HG02623 (cell line): ENCODE measurements around the gene COL4A1.

Experiments
- ATAC-seq: cut with Tn5 transposase; IDR thresholded peaks from one replicate; pipeline ENCODE4 v1.9.1; 2021; ENCODE audit warnings: moderate library complexity; ENCODE audit not compliant: unreplicated experiment

The COL4A1 gene

DNA sequence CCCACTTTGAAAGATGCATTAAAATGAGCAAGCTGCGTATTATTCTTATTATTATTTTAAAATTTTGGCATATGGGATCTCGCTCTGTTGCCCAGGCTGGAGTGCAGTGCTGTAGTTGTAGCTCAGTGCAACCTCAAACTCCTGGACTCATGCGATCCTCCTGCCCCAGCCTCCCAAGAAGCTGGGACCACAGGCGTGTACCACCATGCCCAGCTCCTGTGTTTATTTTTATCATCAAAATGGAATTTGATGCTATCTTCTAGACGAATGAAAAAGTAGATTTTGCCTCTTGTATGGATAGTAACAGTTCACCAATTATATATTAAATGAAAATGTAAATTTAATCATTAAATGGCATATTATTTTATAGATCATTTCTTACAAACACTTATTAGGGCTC lies 43.6 kb downstream of the COL4A1 start:
- no peak for ATAC-seq

- no peak for ATAC-seq
Observed at GRCh38 chr13:110262508-110263291, 44.3 kb downstream of the COL4A1 start.

DNA sequence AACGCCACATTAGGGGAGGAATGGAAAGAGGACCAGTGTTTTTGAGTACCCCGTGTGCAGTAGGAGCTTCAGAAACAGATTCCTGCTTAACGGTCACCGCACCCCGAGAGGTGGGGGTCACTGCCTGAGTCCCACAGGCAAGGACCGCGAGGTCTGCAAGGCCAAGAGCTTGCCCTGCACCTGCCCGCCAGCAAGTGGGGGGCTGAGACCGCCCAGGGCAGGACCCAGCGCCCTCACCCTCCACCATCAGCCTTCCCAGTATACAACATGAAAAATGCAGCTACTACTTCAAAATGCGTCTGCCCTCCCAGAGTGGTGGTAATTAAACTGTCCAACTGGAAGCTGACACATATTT lies 44.9 kb downstream of the COL4A1 start:
- ATAC-seq, result no peak

- no peak for ATAC-seq
Observed at GRCh38 chr13:110261166-110262081, 45.5 kb downstream of the COL4A1 start.

GRCh38 chr13:110259651-110260050 lies 47.3 kb downstream of the COL4A1 start:
- no peak for ATAC-seq

DNA sequence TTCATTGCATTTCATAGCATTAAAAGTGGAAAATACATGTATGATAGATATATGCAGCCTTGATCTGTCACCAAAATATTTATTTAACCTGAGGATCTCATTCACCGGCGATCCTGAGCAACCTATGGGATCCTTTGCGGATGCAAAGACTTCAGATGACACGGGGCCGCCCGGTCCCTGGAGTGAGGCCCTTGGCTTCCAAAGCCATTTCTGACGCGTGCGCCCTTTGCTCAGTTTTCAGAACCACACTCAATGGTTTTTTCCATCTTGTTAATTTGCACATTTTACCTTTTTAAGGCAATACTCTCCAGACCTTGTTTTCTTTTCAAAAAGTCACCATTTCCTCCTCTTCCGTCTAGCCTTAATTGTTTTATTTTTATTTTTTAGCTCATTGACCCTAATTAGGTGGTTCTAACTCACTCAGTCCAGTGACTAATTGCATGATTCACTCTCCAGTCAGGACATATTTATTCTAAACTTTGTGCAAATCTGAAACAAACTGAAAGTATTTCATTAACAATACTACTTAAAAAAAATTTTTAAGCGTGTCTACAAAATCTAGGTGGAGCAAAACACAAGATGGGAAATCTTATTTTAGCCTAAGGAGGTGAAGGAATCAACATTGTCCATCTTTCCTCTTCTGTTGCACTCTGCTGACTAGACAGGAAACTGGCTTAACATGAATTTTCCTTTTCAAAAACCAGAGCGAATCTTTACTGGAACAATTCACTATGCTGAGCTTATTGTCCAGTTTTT lies 47.9 kb downstream of the COL4A1 start:
- no peak for ATAC-seq

- ATAC-seq, result no peak
Observed at GRCh38 chr13:110257408-110257807, 49.5 kb downstream of the COL4A1 start.

DNA sequence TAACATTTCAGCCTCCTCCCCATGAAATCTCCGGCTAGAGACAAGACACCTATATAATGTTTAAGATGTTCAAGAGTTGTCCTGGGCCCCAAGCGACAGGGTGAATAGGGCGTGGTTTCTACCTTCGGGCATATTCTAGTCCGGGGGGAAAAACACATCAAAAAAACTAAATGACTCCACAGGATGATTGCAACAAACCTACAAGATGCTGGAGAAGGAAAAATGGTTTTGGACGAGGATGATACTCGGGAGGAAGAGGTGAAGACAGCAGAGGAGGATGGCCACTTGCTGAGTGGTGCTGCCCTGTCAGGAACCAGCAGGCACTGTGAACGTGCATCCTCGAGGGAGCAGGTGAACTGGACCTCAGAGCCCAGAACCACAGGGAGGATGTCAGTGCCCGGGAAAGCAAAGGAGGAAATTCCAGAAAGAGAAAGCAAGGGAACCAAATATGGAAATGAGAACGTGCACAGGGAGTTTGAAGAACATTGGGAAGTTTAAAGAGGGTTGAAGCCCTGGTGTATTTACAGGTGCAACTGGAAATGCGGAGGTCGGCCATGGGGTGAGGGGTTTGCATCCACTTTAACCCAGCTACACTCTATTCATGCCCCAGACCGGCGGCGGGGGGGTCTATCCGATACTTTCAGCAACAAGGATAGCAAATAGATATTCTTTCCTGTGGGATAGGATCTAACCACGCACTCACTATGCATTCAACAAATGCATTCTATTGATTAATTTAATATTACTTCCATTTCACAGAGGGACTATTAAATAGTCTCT lies 50.6 kb downstream of the COL4A1 start:
- ATAC-seq, result no peak

DNA sequence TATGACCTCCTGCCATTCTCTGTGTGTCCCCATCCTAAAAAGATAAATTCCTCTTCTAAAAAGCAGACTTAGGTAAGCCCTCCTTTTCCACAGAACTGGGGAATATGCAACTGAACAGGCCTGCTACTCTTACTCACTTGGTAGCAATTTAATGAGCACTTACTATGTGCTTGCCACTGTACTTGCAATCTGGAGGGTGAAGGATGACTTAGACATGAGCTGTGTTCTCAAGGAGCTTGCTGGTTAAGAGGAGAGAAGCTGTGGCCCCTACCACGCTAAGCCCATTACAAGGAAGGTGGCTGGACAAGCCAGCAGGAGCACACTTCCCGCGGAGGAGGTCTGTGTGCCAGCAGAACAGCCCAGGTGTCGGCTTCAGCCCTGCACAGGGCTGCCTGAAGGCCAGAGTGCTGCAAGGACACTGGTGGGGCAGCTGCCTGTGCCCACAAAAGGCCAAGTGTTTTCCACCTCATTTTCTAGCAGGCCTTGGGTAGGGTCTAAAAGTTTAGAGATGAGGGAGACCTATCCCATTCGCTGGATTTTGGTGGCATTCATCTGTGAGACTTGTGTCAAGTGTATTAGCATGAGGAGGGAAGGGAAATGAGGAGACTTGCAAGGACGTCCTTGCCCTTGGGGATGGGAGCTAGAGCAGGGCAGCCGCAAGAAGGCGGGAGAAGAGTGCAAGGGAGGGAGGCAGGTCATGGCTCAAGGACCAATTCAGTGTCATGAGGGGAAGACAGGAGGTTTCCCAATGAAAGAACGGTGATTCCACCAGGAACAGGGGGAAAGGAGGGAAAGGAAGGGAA lies 52.0 kb downstream of the COL4A1 start:
- ATAC-seq, result no peak

- ATAC-seq, result no peak
Observed at GRCh38 chr13:110254151-110254679, 52.7 kb downstream of the COL4A1 start.

DNA sequence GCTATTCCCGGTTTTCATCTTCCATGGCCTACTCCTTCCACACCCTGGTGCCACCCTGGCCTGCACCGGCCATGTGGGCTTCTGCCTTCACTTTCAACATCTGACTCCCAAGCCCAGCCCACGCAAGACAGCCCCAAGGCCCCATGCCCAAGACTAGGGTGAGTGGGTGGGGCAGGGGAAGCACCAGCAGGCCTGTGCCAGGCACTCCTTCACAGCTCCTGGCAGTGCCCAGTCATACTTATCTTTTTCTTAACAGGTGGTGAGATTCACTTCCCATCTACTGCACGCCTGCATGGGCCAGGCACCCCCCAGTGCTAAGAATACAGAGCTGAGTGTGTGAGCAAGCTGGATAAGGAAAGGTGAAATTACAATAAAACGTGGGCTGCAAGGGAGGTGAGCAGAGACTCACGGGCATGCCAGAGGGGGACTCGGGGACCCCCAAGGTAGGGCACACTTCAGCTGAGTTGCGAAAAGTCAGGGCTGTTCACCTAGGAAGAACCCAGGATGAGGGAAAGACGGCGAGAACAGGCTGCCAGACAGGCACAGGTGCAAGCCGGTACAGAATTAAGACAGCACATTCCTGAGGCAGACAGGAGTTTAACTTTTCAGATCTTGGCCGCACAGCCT lies 55.7 kb downstream of the COL4A1 start:
- ATAC-seq, result no peak

DNA sequence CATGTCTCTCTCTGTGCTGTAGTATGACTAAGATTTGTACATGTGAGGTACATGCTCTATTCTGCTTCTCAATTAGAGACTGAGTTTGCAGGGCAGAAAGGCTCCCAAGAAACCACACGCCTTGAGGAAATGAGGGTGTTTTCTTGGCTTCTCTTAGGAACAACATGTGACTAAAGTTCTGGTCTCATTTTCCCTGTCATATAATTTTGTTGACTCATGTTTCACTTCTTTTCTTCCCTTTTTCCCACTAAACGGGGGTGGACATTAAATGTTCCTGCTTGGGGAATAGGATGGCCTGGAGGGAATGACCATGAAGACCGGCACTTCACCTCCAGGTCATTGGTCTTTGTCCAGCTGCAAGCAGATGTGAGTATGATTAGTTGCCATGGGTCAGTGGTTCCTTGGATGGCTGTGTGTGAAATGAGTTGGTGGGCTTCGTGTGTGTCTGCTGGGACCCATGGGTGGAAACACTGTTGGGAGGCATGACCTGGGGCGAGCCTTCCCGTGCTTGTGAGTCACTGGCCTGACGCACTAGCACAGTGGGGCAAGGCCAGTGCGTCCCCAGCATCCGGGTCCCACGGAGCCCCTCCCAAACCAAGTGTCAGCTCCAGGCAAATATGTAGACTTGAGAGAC lies 56.6 kb downstream of the COL4A1 start:
- ATAC-seq, result no peak

DNA sequence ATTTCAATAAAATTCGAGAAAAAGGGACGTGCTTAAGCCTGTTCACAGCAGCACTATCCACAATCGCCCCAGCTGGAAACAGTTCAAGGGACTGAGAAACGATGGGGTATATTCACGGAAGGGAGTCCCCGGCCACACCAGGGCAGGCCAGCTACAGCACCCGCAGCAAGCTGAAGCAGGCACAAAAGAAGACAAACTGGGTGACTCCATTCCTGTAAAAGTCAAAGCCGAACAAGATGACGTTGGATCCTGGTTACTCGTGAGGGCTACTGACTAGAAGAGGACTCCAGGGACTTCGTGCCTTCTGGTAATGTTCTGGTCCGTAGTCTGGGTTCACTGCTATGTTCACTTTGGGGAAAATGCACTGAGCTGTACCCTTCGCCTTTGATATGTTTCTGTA lies 57.6 kb downstream of the COL4A1 start:
- no peak for ATAC-seq

- no peak for ATAC-seq
Observed at GRCh38 chr13:110248449-110249143, 58.4 kb downstream of the COL4A1 start.

DNA sequence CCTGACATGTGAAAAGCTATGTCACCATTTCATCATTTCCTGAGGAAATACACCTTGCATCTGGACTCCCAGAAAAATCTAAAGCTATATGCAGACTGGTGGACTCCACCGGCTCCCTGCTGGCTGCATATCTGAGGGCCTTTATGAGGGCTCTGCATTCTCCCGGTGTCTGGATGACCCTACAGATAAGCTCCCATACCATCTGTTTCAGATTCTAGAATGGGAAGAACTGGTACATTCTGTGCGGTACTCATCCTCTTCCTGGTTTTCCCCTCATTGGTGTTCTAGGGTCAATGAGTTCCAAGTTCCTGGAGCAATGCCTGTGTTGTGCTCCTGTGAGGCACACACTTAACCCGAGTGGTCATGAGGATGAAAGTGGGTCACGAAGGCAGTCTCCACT lies 60.4 kb downstream of the COL4A1 start:
- ATAC-seq, result no peak

DNA sequence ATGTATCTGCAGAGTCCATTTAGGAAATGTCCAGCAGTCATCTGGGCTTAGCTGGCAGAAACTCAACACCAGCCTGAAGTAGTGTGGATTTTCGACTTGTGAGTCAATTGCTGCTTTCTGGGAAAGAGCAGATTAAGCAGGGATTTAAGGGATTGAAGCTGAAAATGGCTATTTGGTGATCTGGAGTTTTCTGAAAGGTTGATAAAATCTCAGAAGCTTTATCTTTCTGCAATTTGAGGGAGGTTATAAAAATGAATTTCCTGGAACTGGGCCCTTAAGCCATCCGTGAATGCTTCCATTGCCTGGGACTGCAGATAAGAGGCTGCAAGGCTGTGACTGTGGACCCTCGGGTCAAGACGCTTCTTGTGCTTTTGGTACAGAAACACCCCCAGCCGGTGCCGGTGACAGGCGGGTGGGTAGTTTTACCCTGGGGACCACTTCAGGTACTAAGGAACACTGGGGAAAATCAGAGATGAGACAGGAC lies 61.5 kb downstream of the COL4A1 start:
- no peak for ATAC-seq

- no peak for ATAC-seq
Observed at GRCh38 chr13:110244976-110245375, 62.0 kb downstream of the COL4A1 start.
